Measurements from ENCODE around the gene SMIM35. TPM values are rescaled to one million over a fixed set of nuclear protein-coding genes. Genes with fewer than 3 reads are reported as not detected.

SMIM35 gene
- total RNA-seq (ENCODE audit: unreplicated experiment) = not detected
- long read RNA-seq = 0 reads

DNA sequence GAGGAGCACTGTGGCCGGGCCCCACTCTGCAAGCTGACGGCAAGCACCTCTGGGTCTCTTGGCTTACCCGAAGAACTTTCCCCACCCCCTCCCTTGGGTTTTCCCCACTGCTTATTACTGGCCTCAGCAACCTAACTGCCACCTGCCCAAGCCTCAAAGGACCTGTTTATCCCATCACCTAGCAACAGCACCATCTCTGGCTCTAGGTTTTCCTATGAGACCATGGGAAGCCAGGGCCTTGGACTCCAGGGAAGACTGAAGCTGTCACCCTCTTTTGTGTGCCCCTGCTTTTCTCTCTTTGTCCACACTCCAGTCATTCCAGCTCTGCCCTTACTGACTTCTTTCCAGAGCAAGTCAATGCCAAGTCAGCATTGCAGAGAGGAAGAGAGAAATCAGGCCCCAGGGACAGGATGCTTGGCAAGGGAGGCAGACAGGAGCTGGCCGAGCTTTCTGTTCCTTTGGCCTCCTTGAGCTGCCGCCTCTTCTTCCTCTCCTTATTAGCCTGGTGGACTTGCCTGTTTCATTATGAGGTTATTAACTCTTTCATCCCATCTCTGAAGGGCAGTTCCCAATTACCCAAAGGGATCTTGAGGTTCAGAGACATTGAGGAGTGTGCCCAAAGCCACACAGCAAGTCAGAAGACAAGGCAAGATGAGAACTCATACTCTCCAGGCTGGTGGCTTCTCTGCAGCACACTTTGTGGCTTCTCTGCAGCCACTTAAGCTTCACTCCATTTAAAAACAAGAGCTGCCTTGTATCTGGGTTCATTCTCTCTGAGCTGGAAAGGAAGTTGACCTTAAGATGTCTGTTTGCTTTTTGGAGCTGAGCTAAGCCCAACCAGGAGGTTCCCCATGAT lies at the start of gene SMIM35:
Gene SMIM35 (minus strand): TSS at position 51 of the 856 bp plus-strand sequence. CDS start 206 bp downstream, outside the sequence.
- Mint-ChIP-seq H3K27ac (ENCODE audit: unreplicated experiment) (no peak within 1 kb of the TSS), H3K36me3 (ENCODE audit: unreplicated experiment) (peaks cover 5% of the 10 kb centered on the region), H3K4me3 (ENCODE audit: unreplicated experiment) (no peak within 1 kb of the TSS), H3K4me1 (ENCODE audit: low read depth, unreplicated experiment) (peaks cover 11% of the 10 kb centered on the region), H3K27me3 (ENCODE audit: unreplicated experiment) (peaks cover 15% of the 10 kb centered on the region), H3K9me3 (ENCODE audit: unreplicated experiment) (peaks cover 12% of the 10 kb centered on the region)
- DNase-seq = no peak
- TF ChIP-seq, protein P1, sequence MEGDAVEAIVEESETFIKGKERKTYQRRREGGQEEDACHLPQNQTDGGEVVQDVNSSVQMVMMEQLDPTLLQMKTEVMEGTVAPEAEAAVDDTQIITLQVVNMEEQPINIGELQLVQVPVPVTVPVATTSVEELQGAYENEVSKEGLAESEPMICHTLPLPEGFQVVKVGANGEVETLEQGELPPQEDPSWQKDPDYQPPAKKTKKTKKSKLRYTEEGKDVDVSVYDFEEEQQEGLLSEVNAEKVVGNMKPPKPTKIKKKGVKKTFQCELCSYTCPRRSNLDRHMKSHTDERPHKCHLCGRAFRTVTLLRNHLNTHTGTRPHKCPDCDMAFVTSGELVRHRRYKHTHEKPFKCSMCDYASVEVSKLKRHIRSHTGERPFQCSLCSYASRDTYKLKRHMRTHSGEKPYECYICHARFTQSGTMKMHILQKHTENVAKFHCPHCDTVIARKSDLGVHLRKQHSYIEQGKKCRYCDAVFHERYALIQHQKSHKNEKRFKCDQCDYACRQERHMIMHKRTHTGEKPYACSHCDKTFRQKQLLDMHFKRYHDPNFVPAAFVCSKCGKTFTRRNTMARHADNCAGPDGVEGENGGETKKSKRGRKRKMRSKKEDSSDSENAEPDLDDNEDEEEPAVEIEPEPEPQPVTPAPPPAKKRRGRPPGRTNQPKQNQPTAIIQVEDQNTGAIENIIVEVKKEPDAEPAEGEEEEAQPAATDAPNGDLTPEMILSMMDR (IDR thresholded peaks at IDR 0.05; ENCODE audit: partially characterized antibody, unreplicated experiment) = no peak

DNA sequence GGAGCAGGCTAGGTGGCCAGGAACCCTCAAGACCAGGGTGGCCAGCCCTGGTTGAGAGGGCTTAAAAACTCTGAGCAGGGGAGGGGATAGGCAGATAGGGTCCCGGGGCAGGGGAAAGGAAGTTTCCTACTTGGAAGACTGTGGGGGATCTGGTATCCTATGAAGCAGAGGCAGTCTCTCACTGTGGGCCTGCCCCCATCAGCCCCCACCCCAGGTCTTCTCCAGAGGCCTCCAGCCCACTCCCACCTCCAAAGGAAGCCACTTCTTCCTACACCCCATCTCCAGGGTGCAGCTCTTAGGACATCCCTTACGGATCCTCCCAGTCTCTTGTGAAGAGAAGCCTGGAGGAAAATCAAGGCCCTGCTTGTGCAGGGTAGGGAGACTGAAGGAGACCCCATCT lies 49.6 kb upstream of the SMIM35 start:
- H3K9me3 Mint-ChIP-seq (ENCODE audit: unreplicated experiment) = peaks cover 4% of the 10 kb centered on the region
- H3K36me3 Mint-ChIP-seq (ENCODE audit: unreplicated experiment) = no peaks in the 10 kb centered on the region
- H3K27me3 Mint-ChIP-seq (ENCODE audit: unreplicated experiment) = no peaks in the 10 kb centered on the region
- no peak overlapping the region for H3K4me3 Mint-ChIP-seq (ENCODE audit: unreplicated experiment)
- TF ChIP-seq, protein P1 (IDR thresholded peaks at IDR 0.05; ENCODE audit: partially characterized antibody, unreplicated experiment) = no peak
- no peak overlapping the region for H3K27ac Mint-ChIP-seq (ENCODE audit: unreplicated experiment)
- no peak for DNase-seq
- H3K4me1 Mint-ChIP-seq (ENCODE audit: low read depth, unreplicated experiment) = peaks cover 7% of the 10 kb centered on the region

DNA sequence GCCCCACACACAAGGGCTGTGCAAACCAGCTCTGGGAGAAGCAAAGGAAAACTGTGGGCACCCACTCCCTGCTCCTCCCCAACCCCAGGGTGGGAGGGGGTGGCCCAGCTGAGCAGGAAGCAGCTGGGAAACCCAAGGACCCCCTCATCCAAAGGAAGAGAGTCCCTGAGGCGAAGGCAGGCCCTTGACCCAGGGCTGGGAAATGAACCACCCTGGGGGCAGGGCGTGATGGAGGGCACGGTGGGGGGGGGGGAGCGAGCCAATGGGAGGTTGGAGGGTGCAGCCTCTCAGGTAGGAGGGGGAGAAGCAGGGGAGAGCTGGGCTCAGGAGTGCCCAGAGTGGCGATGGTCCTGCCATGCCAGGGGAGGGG lies 49.0 kb upstream of the SMIM35 start:
- TF ChIP-seq, protein P1 (IDR thresholded peaks at IDR 0.05; ENCODE audit: partially characterized antibody, unreplicated experiment) = no peak
- H3K4me1 Mint-ChIP-seq (ENCODE audit: low read depth, unreplicated experiment) = peaks cover 10% of the 10 kb centered on the region
- no peak for DNase-seq
- H3K36me3 Mint-ChIP-seq (ENCODE audit: unreplicated experiment) = no peaks in the 10 kb centered on the region
- no peak overlapping the region for H3K27ac Mint-ChIP-seq (ENCODE audit: unreplicated experiment)
- H3K27me3 Mint-ChIP-seq (ENCODE audit: unreplicated experiment) = no peaks in the 10 kb centered on the region
- no peak overlapping the region for H3K4me3 Mint-ChIP-seq (ENCODE audit: unreplicated experiment)
- H3K9me3 Mint-ChIP-seq (ENCODE audit: unreplicated experiment) = peaks cover 4% of the 10 kb centered on the region

DNA sequence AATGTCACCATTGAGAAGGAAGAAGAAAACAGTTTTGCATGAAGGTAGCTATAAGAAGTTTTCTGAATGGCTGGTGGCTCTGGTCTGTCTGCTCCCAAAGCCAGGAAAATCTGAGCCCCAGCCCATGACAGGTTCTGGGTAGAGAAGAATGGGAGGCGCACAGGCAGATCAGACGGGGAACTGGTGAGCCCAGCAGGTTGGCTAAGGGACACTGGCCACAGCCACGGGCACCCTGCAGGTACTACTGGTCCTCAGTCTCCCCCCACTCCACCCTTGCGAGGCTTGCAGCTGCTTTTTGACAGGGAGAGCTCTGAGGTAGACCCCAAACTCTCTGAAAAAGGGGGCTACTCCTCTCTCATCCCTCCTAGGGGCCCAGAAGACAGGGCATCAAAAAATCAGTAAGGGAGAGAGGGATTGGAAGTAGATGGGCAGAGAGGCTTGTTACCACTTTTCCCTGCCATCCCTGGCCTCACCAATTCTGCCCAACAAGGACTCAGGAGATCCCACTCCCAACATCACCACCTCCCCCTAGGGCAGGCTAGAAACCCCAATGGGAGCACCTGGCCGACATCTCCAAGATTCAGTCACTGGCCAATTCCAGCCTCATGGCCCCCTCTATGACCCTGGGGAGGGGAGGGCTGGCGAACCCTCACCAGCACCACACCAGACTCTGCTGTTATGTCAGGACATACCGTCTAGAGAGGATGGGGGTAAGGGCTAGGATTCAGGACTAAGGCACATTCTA lies 48.5 kb upstream of the SMIM35 start:
- no peaks in the 10 kb centered on the region for H3K36me3 Mint-ChIP-seq (ENCODE audit: unreplicated experiment)
- no peaks in the 10 kb centered on the region for H3K27me3 Mint-ChIP-seq (ENCODE audit: unreplicated experiment)
- peaks cover 4% of the 10 kb centered on the region for H3K9me3 Mint-ChIP-seq (ENCODE audit: unreplicated experiment)
- H3K27ac Mint-ChIP-seq (ENCODE audit: unreplicated experiment) = no peak overlapping the region
- peaks cover 10% of the 10 kb centered on the region for H3K4me1 Mint-ChIP-seq (ENCODE audit: low read depth, unreplicated experiment)
- H3K4me3 Mint-ChIP-seq (ENCODE audit: unreplicated experiment) = no peak overlapping the region
- DNase-seq = no peak
- TF ChIP-seq, protein P1 (IDR thresholded peaks at IDR 0.05; ENCODE audit: partially characterized antibody, unreplicated experiment) = no peak

Measured in glutamatergic neuron (in vitro differentiated cells).